GM21737 (cell line): Measurements from ENCODE around the gene ADAMTS18.

Experiments
- ATAC-seq: cut with Tn5 transposase; IDR thresholded peaks from one replicate; pipeline ENCODE4 v1.9.1; 2021; ENCODE audit warnings: mild to moderate bottlenecking, moderate library complexity; ENCODE audit not compliant: unreplicated experiment

Gene ADAMTS18

GRCh38 chr16:77396461-77396860 is 38.4 kb downstream of the ADAMTS18 start:
- no peak for ATAC-seq

- no peak for ATAC-seq
These were observed 40.1 kb downstream of the ADAMTS18 start for GRCh38 chr16:77394699-77395098.

- no peak for ATAC-seq
These were observed 40.9 kb downstream of the ADAMTS18 start for GRCh38 chr16:77393955-77394354.

- ATAC-seq = no peak
These were observed 47.0 kb downstream of the ADAMTS18 start for GRCh38 chr16:77387815-77388209.

GRCh38 chr16:77386831-77387814 is 47.7 kb downstream of the ADAMTS18 start:
- no peak for ATAC-seq

- no peak for ATAC-seq
These were observed 49.4 kb downstream of the ADAMTS18 start for GRCh38 chr16:77385481-77385880.

- ATAC-seq = no peak
These were observed 51.1 kb downstream of the ADAMTS18 start for GRCh38 chr16:77383606-77384187.

- no peak for ATAC-seq
These were observed 58.5 kb downstream of the ADAMTS18 start for GRCh38 chr16:77376358-77376757.

- no peak for ATAC-seq
These were observed 59.4 kb downstream of the ADAMTS18 start for GRCh38 chr16:77375396-77375795.

- no peak for ATAC-seq
These were observed 60.5 kb downstream of the ADAMTS18 start for GRCh38 chr16:77374384-77374783.

- no peak for ATAC-seq
These were observed 61.1 kb downstream of the ADAMTS18 start for GRCh38 chr16:77373726-77374125.

- no peak for ATAC-seq
These were observed 70.1 kb downstream of the ADAMTS18 start for GRCh38 chr16:77364770-77365169.

- no peak for ATAC-seq
These were observed 75.8 kb downstream of the ADAMTS18 start for GRCh38 chr16:77359065-77359502.

- ATAC-seq = no peak
These were observed 81.1 kb downstream of the ADAMTS18 start for GRCh38 chr16:77353587-77354263.

- ATAC-seq = no peak
These were observed 90.5 kb downstream of the ADAMTS18 start for GRCh38 chr16:77344341-77344740.

GRCh38 chr16:77336637-77337036 is 98.2 kb downstream of the ADAMTS18 start:
- no peak for ATAC-seq

GRCh38 chr16:77335652-77336234 is 99.1 kb downstream of the ADAMTS18 start:
- ATAC-seq = no peak

- no peak for ATAC-seq
These were observed 102.0 kb downstream of the ADAMTS18 start for GRCh38 chr16:77332792-77333191.

GRCh38 chr16:77331802-77332586 is 102.8 kb downstream of the ADAMTS18 start:
- ATAC-seq = no peak

- ATAC-seq = no peak
These were observed 103.8 kb downstream of the ADAMTS18 start for GRCh38 chr16:77331043-77331442.
